Astrocyte of the spinal cord (primary cell): ENCODE data around the gene ESYT2.

Source experiments
- DNase-seq: peaks from one replicate; pipeline ENCODE4 v3.0.0; 2011; ENCODE audit warnings: low read depth, low spot score
- H3K4me3 ChIP-seq: 2 replicates; pipeline ENCODE4 v1.5.1; 2011; ENCODE audit warnings: low read depth, mild to moderate bottlenecking, low read length, moderate library complexity
- CTCF ChIP-seq: IDR thresholded peaks from 2 replicates; pipeline ENCODE4 v1.5.1; 2012; ENCODE audit warnings: low read depth, mild to moderate bottlenecking, low read length, inconsistent platforms
- in situ Hi-C: cut with HindIII; loops from 2 replicates; pipeline ENCODE4 v1.10.0; 2017; ENCODE audit warnings: low sequenced_read_pairs

ESYT2 gene

GRCh38 chr7:158861936-158862704, 32.8 kb upstream of the ESYT2 start:
- in situ Hi-C loops = no loop called here

GRCh38 chr7:158861004-158861787, 31.9 kb upstream of the ESYT2 start:
- in situ Hi-C loops = no loop called here
- TF ChIP-seq CTCF = no peak
- no peak overlapping the region for H3K4me3 ChIP-seq
- DNase-seq = no peak

More at GRCh38 chr7:158861936-158862704, 32.8 kb upstream of the ESYT2 start:
- DNase-seq = no peak
- H3K4me3 ChIP-seq = no peak overlapping the region
- TF ChIP-seq CTCF = no peak

GRCh38 chr7:158860394-158860793, 31.1 kb upstream of the ESYT2 start:
- no peak overlapping the region for H3K4me3 ChIP-seq
- in situ Hi-C loops = no loop called here
- TF ChIP-seq CTCF = no peak
- DNase-seq = no peak

GRCh38 chr7:158858592-158859503, 29.5 kb upstream of the ESYT2 start:
- no peak overlapping the region for H3K4me3 ChIP-seq
- no peak for DNase-seq
- no peak for TF ChIP-seq CTCF
- in situ Hi-C loops = no loop called here

- TF ChIP-seq CTCF = no peak
- DNase-seq = no peak
- peak overlapping the region; percentile 73 for H3K4me3 ChIP-seq
- in situ Hi-C loops = no loop called here
These were observed 27.8 kb upstream of the ESYT2 start for GRCh38 chr7:158856883-158857668.
